Stimulated activated CD4-positive, alpha-beta T cell treated with anti-CD3 and anti-CD28 coated beads, Interleukin-4, amount 100 ng/mL, for 1 hour (primary cell): ENCODE data around the gene HES5.

Experiments used
- DNase-seq: peaks from one replicate; pipeline ENCODE4 v3.0.0-alpha.2; 2020

Gene HES5

GRCh38 chr1:2514863-2515762 is 14.9 kb downstream of the HES5 start:
- no peak for DNase-seq

- DNase-seq, result no peak
Observed at GRCh38 chr1:2513939-2514652, 16.0 kb downstream of the HES5 start.

GRCh38 chr1:2512862-2513421 is 17.1 kb downstream of the HES5 start:
- no peak for DNase-seq

GRCh38 chr1:2510366-2511155 is 19.5 kb downstream of the HES5 start:
- DNase-seq, result no peak

GRCh38 chr1:2509589-2509988 is 20.5 kb downstream of the HES5 start:
- DNase-seq, result no peak

GRCh38 chr1:2508751-2509150 is 21.3 kb downstream of the HES5 start:
- no peak for DNase-seq

- DNase-seq, result no peak
Observed at GRCh38 chr1:2508180-2508579, 21.9 kb downstream of the HES5 start.

GRCh38 chr1:2507744-2508155 is 22.3 kb downstream of the HES5 start:
- no peak for DNase-seq

- DNase-seq, result no peak
Observed at GRCh38 chr1:2506901-2507565, 23.0 kb downstream of the HES5 start.

- no peak for DNase-seq
Observed at GRCh38 chr1:2506007-2506860, 23.8 kb downstream of the HES5 start.

GRCh38 chr1:2505461-2505994 is 24.5 kb downstream of the HES5 start:
- DNase-seq, result no peak

GRCh38 chr1:2504949-2505272 is 25.2 kb downstream of the HES5 start:
- DNase-seq, result no peak

- no peak for DNase-seq
Observed at GRCh38 chr1:2504225-2504948, 25.7 kb downstream of the HES5 start.

- no peak for DNase-seq
Observed at GRCh38 chr1:2503554-2504224, 26.4 kb downstream of the HES5 start.

- DNase-seq, result no peak
Observed at GRCh38 chr1:2502661-2503553, 27.2 kb downstream of the HES5 start.

GRCh38 chr1:2502210-2502609 is 27.9 kb downstream of the HES5 start:
- no peak for DNase-seq

- DNase-seq, result no peak
Observed at GRCh38 chr1:2501820-2502119, 28.3 kb downstream of the HES5 start.

- no peak for DNase-seq
Observed at GRCh38 chr1:2501041-2501819, 28.8 kb downstream of the HES5 start.
